Skeletal muscle cell (primary cell): ENCODE data around the gene UBE2U.
"Not testable (repeated sequence)": the region's sequence is repeated elsewhere in the genome, so short reads cannot be mapped to it uniquely, and the experiment has no call there.

Experiments used
- DNase-seq: peaks from one replicate; pipeline ENCODE4 v3.0.0-alpha.2; 2010; ENCODE audit warnings: low read depth
- H3K4me3 ChIP-seq: 2 replicates; pipeline ENCODE4 v1.5.1; 2011; ENCODE audit warnings: low read depth, mild to moderate bottlenecking, control low read depth, low read length, moderate library complexity

The UBE2U gene

GRCh38 chr1:64186898-64187280, 16.5 kb upstream of the UBE2U start:
- no peak overlapping the region for H3K4me3 ChIP-seq
- no peak for DNase-seq

GRCh38 chr1:64187646-64188045, 15.8 kb upstream of the UBE2U start:
- no peak for DNase-seq
- H3K4me3 ChIP-seq, result no peak overlapping the region

GRCh38 chr1:64192290-64192689, 11.1 kb upstream of the UBE2U start:
- DNase-seq, result no peak
- H3K4me3 ChIP-seq, result no peak overlapping the region

GRCh38 chr1:64194168-64195080, 9.0 kb upstream of the UBE2U start:
- no peak overlapping the region for H3K4me3 ChIP-seq

GRCh38 chr1:64195081-64195395, 8.4 kb upstream of the UBE2U start:
- no peak overlapping the region for H3K4me3 ChIP-seq
- DNase-seq, result no peak

More at GRCh38 chr1:64194168-64195080, 9.0 kb upstream of the UBE2U start:
- no peak for DNase-seq

GRCh38 chr1:64196074-64196870, 7.2 kb upstream of the UBE2U start:
- H3K4me3 ChIP-seq, result no peak overlapping the region
- DNase-seq, result no peak

- DNase-seq, result no peak
- H3K4me3 ChIP-seq, result no peak overlapping the region
Observed at GRCh38 chr1:64197076-64197475, 6.3 kb upstream of the UBE2U start.

GRCh38 chr1:64199154-64199553, 4.3 kb upstream of the UBE2U start:
- no peak overlapping the region for H3K4me3 ChIP-seq
- DNase-seq, result no peak

- no peak for DNase-seq
- no peak overlapping the region for H3K4me3 ChIP-seq
Observed at GRCh38 chr1:64200064-64200463, 3.4 kb upstream of the UBE2U start.

GRCh38 chr1:64209221-64209620, 5.8 kb downstream of the UBE2U start:
- no peak for DNase-seq

GRCh38 chr1:64212031-64212430, 8.6 kb downstream of the UBE2U start:
- peak; percentile 43 for DNase-seq
- no peak overlapping the region for H3K4me3 ChIP-seq

More at GRCh38 chr1:64209221-64209620, 5.8 kb downstream of the UBE2U start:
- no peak overlapping the region for H3K4me3 ChIP-seq

- H3K4me3 ChIP-seq, result no peak overlapping the region
- DNase-seq, result no peak
Observed at GRCh38 chr1:64215576-64215975, 12.2 kb downstream of the UBE2U start.

- DNase-seq, result no peak
- no peak overlapping the region for H3K4me3 ChIP-seq
Observed at GRCh38 chr1:64220241-64220640, 16.8 kb downstream of the UBE2U start.

- H3K4me3 ChIP-seq, result no peak overlapping the region
- DNase-seq, result peak; percentile 75
Observed at GRCh38 chr1:64223329-64224151, 20.1 kb downstream of the UBE2U start.

- H3K4me3 ChIP-seq, DNase-seq: not testable (repeated sequence)
Observed at GRCh38 chr1:64224236-64224635, 20.8 kb downstream of the UBE2U start.

- no peak for DNase-seq
- no peak overlapping the region for H3K4me3 ChIP-seq
Observed at GRCh38 chr1:64228167-64228957, 24.9 kb downstream of the UBE2U start.

- DNase-seq, result no peak
- no peak overlapping the region for H3K4me3 ChIP-seq
Observed at GRCh38 chr1:64229307-64229706, 25.9 kb downstream of the UBE2U start.

GRCh38 chr1:64231153-64231552, 27.7 kb downstream of the UBE2U start:
- DNase-seq, result no peak
- no peak overlapping the region for H3K4me3 ChIP-seq

- no peak for DNase-seq
- H3K4me3 ChIP-seq, result no peak overlapping the region
Observed at GRCh38 chr1:64231654-64232053, 28.2 kb downstream of the UBE2U start.
